ENCODE results near the gene KRTAP22-2. TPM values are rescaled to one million over a fixed set of nuclear protein-coding genes. Genes with fewer than 3 reads are reported as not detected.

KRTAP22-2 gene
- total and polyA plus RNA-seq, 2 of the 8 experiments (the other 6 are each of a cell fraction or from before 2014, with no cell fraction given): not detected

- H3K4me2 ChIP-seq (ENCODE audit: insufficient read depth in 1 of 2, low read depth in 2 of 2, low read length in 2 of 2): no peak overlapping the region
- H3K79me2 ChIP-seq (ENCODE audit: control insufficient read depth in 1 of 2, insufficient read depth in 2 of 2, low read length in 2 of 2): no peaks in the 10 kb centered on the region
- POLR2A ChIA-PET (ENCODE audit: partially characterized antibody): no interaction called here
- H3K23ac ChIP-seq (ENCODE audit: insufficient read length): no peak overlapping the region
- no peaks in the 10 kb centered on the region for H3K23me2 ChIP-seq (ENCODE audit: low read depth, low read length)
- no peaks in the 10 kb centered on the region for H3K4me1 ChIP-seq (replicated peaks in 1 of 4; ENCODE audit: control insufficient read depth in 3 of 4, insufficient read depth in 4 of 4, low read length in 3 of 4)
- H4K91ac ChIP-seq (replicated peaks; ENCODE audit: insufficient read length, low read length): no peak overlapping the region
- H2BK12ac ChIP-seq (ENCODE audit: low read depth, low read length): no peak overlapping the region
- no peak overlapping the region for H2AK5ac ChIP-seq (ENCODE audit: low read depth, low read length)
- no peaks in the 10 kb centered on the region for H4K20me1 ChIP-seq (replicated peaks in 1 of 2; ENCODE audit: control insufficient read depth in 1 of 2, insufficient read depth in 2 of 2, low read length in 2 of 2)
- no peaks in the 10 kb centered on the region for H3K36me3 ChIP-seq (ENCODE audit: control insufficient read depth in 2 of 4, insufficient read depth in 4 of 4, low read length in 3 of 4)
- H4K8ac ChIP-seq (ENCODE audit: extremely low read depth, insufficient read depth, low read length): no peak overlapping the region
- H3K79me1 ChIP-seq (ENCODE audit: low read depth, low read length): no peaks in the 10 kb centered on the region
- no peak overlapping the region for H4K5ac ChIP-seq (ENCODE audit: insufficient read length, low read depth, low read length)
- no peak overlapping the region for H3K4ac ChIP-seq (replicated peaks; ENCODE audit: insufficient read length, low read depth, low read length)
- H3K56ac ChIP-seq (replicated peaks; ENCODE audit: insufficient read length, low read depth, low read length): no peak overlapping the region
- no peak overlapping the region for H2BK20ac ChIP-seq (ENCODE audit: low read length)
- WGBS, 2 experiments (ENCODE audit: extremely low coverage in 1 of 2, insufficient coverage in 1 of 2, insufficient read length in 1 of 2, insufficient replicate concordance in 2 of 2, low coverage in 1 of 2, low lambda C conversion rate in 2 of 2, missing lambda C conversion rate in 1 of 2): 100% methylated on average over 1 of the region's 1 CpG; no CpG with 5 or more reads in 1 of the 2 experiments
- no peak overlapping the region for H2AFZ ChIP-seq (ENCODE audit: low read length)
- H3K27ac ChIP-seq (ENCODE audit: low read depth, low read length): no peak overlapping the region
- H3K27me3 ChIP-seq (replicated peaks in 1 of 4; ENCODE audit: control insufficient read depth in 3 of 4, extremely low read depth in 1 of 4, insufficient read depth in 3 of 4, low read length in 3 of 4): no peaks in the 10 kb centered on the region
- no peak overlapping the region for H3K4me3 ChIP-seq (ENCODE audit: extremely low read depth in 1 of 4, insufficient read depth in 2 of 4, low read depth in 3 of 4, low read length in 4 of 4)
- H3K9ac ChIP-seq (replicated peaks in 1 of 4; ENCODE audit: extremely low read depth in 1 of 4, low read depth in 3 of 4, low read length in 3 of 4): no peak overlapping the region
- no peak for DNase-seq (ENCODE audit: low read depth in 1 of 2, low spot score in 2 of 2)
- no peak overlapping the region for H2BK120ac ChIP-seq (replicated peaks; ENCODE audit: low read depth, low read length)
- FAIRE-seq: no peak
- TF ChIP-seq TAF7 (optimal IDR thresholded peaks at IDR 0.05; ENCODE audit: borderline replicate concordance, low read depth, low read length): no peak
- no peak for TF ChIP-seq KDM1A (IDR thresholded peaks at IDR 0.05; ENCODE audit: borderline replicate concordance, low read length)
- no peak for TF ChIP-seq CTCF (IDR thresholded peaks at IDR 0.05; ENCODE audit: control extremely low read depth in 1 of 3, insufficient read depth in 1 of 3, low read depth in 1 of 3, low read length in 3 of 3)
- no peak for TF ChIP-seq HDAC2 (IDR thresholded peaks at IDR 0.05; ENCODE audit: borderline replicate concordance in 1 of 2, low read depth in 2 of 2, low read length in 2 of 2)
- TF ChIP-seq CHD2 (IDR thresholded peaks at IDR 0.05; ENCODE audit: low read length): no peak
- TF ChIP-seq HDAC6 (IDR thresholded peaks at IDR 0.05; ENCODE audit: low read depth, low read length): no peak
- no peak for TF ChIP-seq EZH2 (IDR thresholded peaks at IDR 0.05; ENCODE audit: low read depth, low read length, severe bottlenecking)
- TF ChIP-seq TAF1 (IDR thresholded peaks at IDR 0.05; ENCODE audit: low read depth, low read length): no peak
- TF ChIP-seq YY1 (IDR thresholded peaks at IDR 0.05; ENCODE audit: low read depth, low read length): no peak
- no peak for TF ChIP-seq POU5F1 (IDR thresholded peaks at IDR 0.05; ENCODE audit: low read depth, low read length)
- no peaks in the 10 kb centered on the region for H3K9me3 ChIP-seq (ENCODE audit: insufficient read depth in 2 of 2, low read depth in 1 of 2, low read length in 1 of 2)
- H3K18ac ChIP-seq (ENCODE audit: extremely low read depth, low read length): no peak overlapping the region
- H2BK15ac ChIP-seq (ENCODE audit: low read length): no peak overlapping the region
- H3K14ac ChIP-seq (ENCODE audit: insufficient read length): no peak overlapping the region
- H2BK5ac ChIP-seq (ENCODE audit: low read depth, low read length): no peak overlapping the region
- CTCF ChIA-PET (ENCODE audit: partially characterized antibody): no interaction called here
Measured at GRCh38 chr21:30582870-30583269, 7.3 kb downstream of the KRTAP22-2 start.
